ENCODE results near the gene ATP13A4. TPM values are rescaled to one million over a fixed set of nuclear protein-coding genes. Genes with fewer than 3 reads are reported as not detected.

Gene ATP13A4
- total RNA-seq, 1 donor from 2014 or later, result not detected

- Histone ChIP-seq H3K4me3 (no peak overlapping the region), H3K27me3 (no peaks in the 10 kb centered on the region), H3K36me3 (no peaks in the 10 kb centered on the region), H3K9me3 (no peaks in the 10 kb centered on the region), H3K27ac (no peak overlapping the region), H3K4me1 (no peaks in the 10 kb centered on the region)
- intact Hi-C loops (cut with DNase I), result no loop called here
- TF ChIP-seq CTCF (IDR thresholded peaks at IDR 0.05), result no peak
- DNase-seq (ENCODE audit: low spot score in 2 of 2), result no peak
Observed at GRCh38 chr3:193569119-193569518, 14.4 kb upstream of the ATP13A4 start.

DNA sequence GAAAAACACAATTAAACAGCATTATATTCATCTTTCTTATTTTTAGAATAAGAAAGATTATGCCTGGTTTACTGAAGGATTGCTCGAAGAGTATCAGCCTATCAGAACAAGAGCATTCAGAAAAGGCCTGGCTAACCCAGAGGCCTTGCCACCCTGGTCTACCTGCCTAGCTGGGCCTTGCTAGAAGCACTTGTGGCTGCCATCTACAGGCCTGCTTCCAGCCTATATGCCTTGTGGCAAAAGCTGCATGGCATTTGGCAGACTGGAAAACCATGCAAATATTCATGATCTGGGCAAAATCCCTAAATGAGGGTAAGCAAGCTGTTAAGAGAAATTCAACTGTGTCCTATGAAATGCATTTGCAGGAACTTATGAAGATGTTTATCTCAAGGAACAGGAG is 9.3 kb upstream of the ATP13A4 start:
- Histone ChIP-seq H3K4me1 (no peaks in the 10 kb centered on the region), H3K36me3 (no peaks in the 10 kb centered on the region), H3K9me3 (no peaks in the 10 kb centered on the region), H3K27me3 (no peaks in the 10 kb centered on the region), H3K4me3 (no peak overlapping the region), H3K27ac (no peak overlapping the region)
- no peak for DNase-seq (ENCODE audit: low spot score in 2 of 2)
- intact Hi-C loops (cut with DNase I), result no loop called here
- TF ChIP-seq CTCF (IDR thresholded peaks at IDR 0.05), result no peak

- no peaks in the 10 kb centered on the region for H3K36me3 ChIP-seq
- DNase-seq (ENCODE audit: low spot score in 2 of 2), result no peak
- no peaks in the 10 kb centered on the region for H3K27me3 ChIP-seq
- H3K4me3 ChIP-seq, result no peak overlapping the region
- H3K4me1 ChIP-seq, result no peaks in the 10 kb centered on the region
- H3K27ac ChIP-seq, result no peak overlapping the region
- TF ChIP-seq CTCF (IDR thresholded peaks at IDR 0.05), result no peak
- no peaks in the 10 kb centered on the region for H3K9me3 ChIP-seq
- intact Hi-C loops (cut with DNase I), result no loop called here
Observed at GRCh38 chr3:193563426-193563825, 8.7 kb upstream of the ATP13A4 start.

GRCh38 chr3:193560870-193561269 is 6.2 kb upstream of the ATP13A4 start:
- Histone ChIP-seq H3K27ac (no peak overlapping the region), H3K4me3 (no peak overlapping the region), H3K4me1 (no peaks in the 10 kb centered on the region), H3K27me3 (no peaks in the 10 kb centered on the region), H3K36me3 (no peaks in the 10 kb centered on the region), H3K9me3 (no peaks in the 10 kb centered on the region)
- intact Hi-C loops (cut with DNase I), result no loop called here
- no peak for DNase-seq (ENCODE audit: low spot score in 2 of 2)
- TF ChIP-seq CTCF (IDR thresholded peaks at IDR 0.05), result no peak

DNA sequence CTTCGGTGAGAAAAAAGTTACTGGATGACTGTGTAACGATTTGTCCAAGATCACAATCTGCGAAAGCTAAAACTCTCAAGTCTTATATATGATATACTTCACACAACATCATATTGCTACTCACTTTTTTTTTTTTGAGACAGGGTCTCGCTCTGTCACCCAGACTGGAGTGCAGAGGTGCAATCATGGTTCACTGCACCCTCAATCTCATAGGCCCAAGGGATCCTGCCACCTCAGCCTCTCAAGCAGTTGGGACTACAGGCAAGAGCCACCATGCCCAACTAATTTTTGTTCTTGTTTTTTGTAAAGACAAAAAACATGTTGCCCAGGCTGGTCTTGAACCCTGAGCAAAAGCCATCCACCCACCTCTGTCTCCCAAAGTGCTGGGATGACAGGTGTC is 5.4 kb upstream of the ATP13A4 start:
- Histone ChIP-seq H3K4me3 (no peak overlapping the region), H3K36me3 (no peaks in the 10 kb centered on the region), H3K9me3 (no peaks in the 10 kb centered on the region), H3K27ac (no peak overlapping the region), H3K27me3 (no peaks in the 10 kb centered on the region), H3K4me1 (no peaks in the 10 kb centered on the region)
- no peak for DNase-seq (ENCODE audit: low spot score in 2 of 2)
- intact Hi-C loops (cut with DNase I), result no loop called here
- TF ChIP-seq CTCF (IDR thresholded peaks at IDR 0.05), result no peak

DNA sequence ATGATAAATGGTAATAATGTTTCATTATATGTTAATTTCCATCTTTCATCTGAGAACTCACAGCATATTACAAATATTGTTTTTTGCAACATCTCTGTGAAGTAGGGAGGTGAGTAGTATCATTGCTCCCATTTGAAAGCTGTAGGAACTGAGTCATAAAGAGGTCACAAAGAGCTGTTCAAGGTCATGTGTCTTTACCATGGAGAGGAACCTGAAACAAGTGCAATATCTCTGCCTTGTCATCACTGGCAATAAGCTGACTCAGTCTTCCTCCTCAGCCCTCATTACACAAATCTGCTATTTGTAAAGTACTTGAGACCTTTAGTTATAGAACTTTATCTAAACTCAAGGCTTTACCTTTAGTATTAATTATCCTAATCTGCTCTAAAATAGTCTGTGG is 4.4 kb upstream of the ATP13A4 start:
- intact Hi-C loops (cut with DNase I), result no loop called here
- H3K36me3 ChIP-seq, result no peaks in the 10 kb centered on the region
- H3K27me3 ChIP-seq, result no peaks in the 10 kb centered on the region
- H3K27ac ChIP-seq, result no peak overlapping the region
- no peak for DNase-seq (ENCODE audit: low spot score in 2 of 2)
- no peaks in the 10 kb centered on the region for H3K9me3 ChIP-seq
- no peak overlapping the region for H3K4me3 ChIP-seq
- no peaks in the 10 kb centered on the region for H3K4me1 ChIP-seq
- no peak for TF ChIP-seq CTCF (IDR thresholded peaks at IDR 0.05)
